ENCODE data around the gene VPS4A. TPM values are rescaled to one million over a fixed set of nuclear protein-coding genes. Genes with fewer than 3 reads are reported as not detected.

VPS4A gene
- polyA plus RNA-seq, 1 donor (not counting 4 experiments of a cell fraction or from before 2014, with no cell fraction given): 18.2 TPM

DNA sequence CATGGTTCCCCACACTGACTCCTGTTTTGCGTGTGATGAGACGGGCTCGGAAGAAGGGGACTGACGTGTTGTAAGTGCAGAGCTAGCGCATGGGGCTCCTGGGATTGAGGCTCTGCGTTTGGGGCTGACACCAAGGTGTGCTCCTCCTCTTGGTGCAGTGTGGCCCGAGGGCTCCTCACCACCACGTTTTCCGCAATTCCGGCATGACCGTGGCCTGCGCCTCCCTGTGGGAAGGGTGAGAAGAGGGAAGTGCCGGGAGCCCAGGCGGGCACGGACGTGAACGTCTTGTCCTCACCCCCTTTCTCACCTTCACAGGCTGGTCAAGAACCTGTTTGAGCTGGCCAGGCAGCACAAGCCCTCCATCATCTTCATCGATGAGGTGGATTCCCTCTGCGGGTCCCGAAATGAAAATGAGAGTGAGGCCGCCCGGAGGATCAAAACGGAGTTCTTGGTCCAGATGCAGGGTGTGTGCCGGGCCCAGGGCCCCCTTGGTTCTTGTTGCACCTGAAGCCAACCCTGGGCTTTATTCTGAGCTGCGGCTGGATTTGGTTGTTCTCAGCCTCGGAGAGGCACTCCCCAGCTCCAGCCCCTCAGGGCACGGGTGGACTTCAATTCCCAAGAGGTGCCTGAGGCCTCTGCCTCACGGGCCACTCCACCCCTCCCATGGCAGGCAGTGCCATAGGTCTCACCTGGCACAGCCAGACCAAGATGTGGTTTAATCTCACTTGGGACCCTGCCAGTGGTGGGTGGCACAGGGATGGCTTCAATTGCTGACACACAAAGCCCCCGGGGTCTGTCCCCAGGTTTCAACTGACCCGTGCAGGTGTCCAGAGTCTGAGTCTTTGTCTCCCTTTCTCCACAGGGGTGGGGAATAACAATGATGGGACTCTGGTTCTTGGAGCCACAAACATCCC lies 8.9 kb downstream of the VPS4A start:
- H3K79me2 ChIP-seq (ENCODE audit: control insufficient read depth, insufficient read depth, low read length): peaks cover 52% of the 10 kb centered on the region
- no peak for TF ChIP-seq EZH2 (IDR thresholded peaks at IDR 0.05; ENCODE audit: low read length)
- TF ChIP-seq, protein P1, sequence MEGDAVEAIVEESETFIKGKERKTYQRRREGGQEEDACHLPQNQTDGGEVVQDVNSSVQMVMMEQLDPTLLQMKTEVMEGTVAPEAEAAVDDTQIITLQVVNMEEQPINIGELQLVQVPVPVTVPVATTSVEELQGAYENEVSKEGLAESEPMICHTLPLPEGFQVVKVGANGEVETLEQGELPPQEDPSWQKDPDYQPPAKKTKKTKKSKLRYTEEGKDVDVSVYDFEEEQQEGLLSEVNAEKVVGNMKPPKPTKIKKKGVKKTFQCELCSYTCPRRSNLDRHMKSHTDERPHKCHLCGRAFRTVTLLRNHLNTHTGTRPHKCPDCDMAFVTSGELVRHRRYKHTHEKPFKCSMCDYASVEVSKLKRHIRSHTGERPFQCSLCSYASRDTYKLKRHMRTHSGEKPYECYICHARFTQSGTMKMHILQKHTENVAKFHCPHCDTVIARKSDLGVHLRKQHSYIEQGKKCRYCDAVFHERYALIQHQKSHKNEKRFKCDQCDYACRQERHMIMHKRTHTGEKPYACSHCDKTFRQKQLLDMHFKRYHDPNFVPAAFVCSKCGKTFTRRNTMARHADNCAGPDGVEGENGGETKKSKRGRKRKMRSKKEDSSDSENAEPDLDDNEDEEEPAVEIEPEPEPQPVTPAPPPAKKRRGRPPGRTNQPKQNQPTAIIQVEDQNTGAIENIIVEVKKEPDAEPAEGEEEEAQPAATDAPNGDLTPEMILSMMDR (optimal IDR thresholded peaks at IDR 0.05 in 1 of 3, IDR thresholded peaks at IDR 0.05 in 1 of 3, conservative IDR thresholded peaks at IDR 0.05 in 1 of 3; ENCODE audit: extremely low read depth in 1 of 3, insufficient read depth in 2 of 3, low read length in 3 of 3): no peak
- H3K27ac ChIP-seq (ENCODE audit: control insufficient read depth, insufficient read depth, low read length): no peak overlapping the region
- H2AFZ ChIP-seq (ENCODE audit: control insufficient read depth, low read length): no peak overlapping the region
- no peak overlapping the region for H3K9ac ChIP-seq (ENCODE audit: control insufficient read depth, extremely low read depth, insufficient read depth, low read length)
- H3K4me1 ChIP-seq (ENCODE audit: control insufficient read depth, extremely low read depth, insufficient read depth, low read length): no peaks in the 10 kb centered on the region
- no peaks in the 10 kb centered on the region for H3K27me3 ChIP-seq (ENCODE audit: control insufficient read depth, extremely low read depth, insufficient read depth, low read length)
- DNase-seq (ENCODE audit: low read depth, low spot score) (no peak), FAIRE-seq (no peak)
- no peaks in the 10 kb centered on the region for H3K9me1 ChIP-seq (ENCODE audit: control insufficient read depth, extremely low read depth, insufficient read depth, low read length)
- dilution Hi-C loops (cut with MboI; ENCODE audit: extremely low pct_ligation_motif_present, low sequenced_read_pairs): no loop called here
- H3K4me2 ChIP-seq (ENCODE audit: control insufficient read depth, extremely low read depth, insufficient read depth, low read depth, low read length): no peak overlapping the region
- no peak overlapping the region for H3K4me3 ChIP-seq (ENCODE audit: control insufficient read depth in 2 of 3, extremely low read depth in 1 of 3, insufficient read depth in 2 of 3, low read depth in 1 of 3, low read length in 3 of 3)
- H3K36me3 ChIP-seq (ENCODE audit: control insufficient read depth in 2 of 2, extremely low read depth in 1 of 2, insufficient read depth in 2 of 2, low read length in 2 of 2): peaks cover 60 to 65% of the 10 kb centered on the region in 2 experiments
- peaks cover 7% of the 10 kb centered on the region for H4K20me1 ChIP-seq (ENCODE audit: control insufficient read depth, extremely low read depth, insufficient read depth, low read length)
- no peaks in the 10 kb centered on the region for H3K9me3 ChIP-seq (ENCODE audit: control insufficient read depth, low read depth, low read length)

DNA sequence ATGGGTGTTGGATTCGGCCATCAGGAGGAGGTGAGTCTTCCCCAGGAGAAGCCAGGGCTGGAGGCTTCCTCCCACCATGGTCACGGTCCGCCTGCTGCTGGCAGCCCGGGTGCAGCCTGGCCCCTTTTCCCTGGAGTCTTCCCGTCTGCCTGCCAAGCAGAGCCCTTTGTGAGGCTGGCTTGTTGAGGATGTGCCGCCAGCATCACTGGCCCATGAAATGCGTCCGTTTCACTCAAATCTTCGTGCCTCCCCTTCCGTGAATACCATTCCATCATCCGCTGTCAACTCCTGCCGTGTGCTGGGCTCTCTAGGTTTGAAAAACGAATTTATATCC lies 9.6 kb downstream of the VPS4A start:
- Histone ChIP-seq H2AFZ (ENCODE audit: control insufficient read depth, low read length) (no peak overlapping the region), H4K20me1 (ENCODE audit: control insufficient read depth, extremely low read depth, insufficient read depth, low read length) (peaks cover 5% of the 10 kb centered on the region), H3K4me2 (ENCODE audit: control insufficient read depth, extremely low read depth, insufficient read depth, low read depth, low read length) (no peak overlapping the region), H3K9ac (ENCODE audit: control insufficient read depth, extremely low read depth, insufficient read depth, low read length) (no peak overlapping the region), H3K27me3 (ENCODE audit: control insufficient read depth, extremely low read depth, insufficient read depth, low read length) (no peaks in the 10 kb centered on the region), H3K79me2 (ENCODE audit: control insufficient read depth, insufficient read depth, low read length) (peaks cover 49% of the 10 kb centered on the region), H3K9me1 (ENCODE audit: control insufficient read depth, extremely low read depth, insufficient read depth, low read length) (no peaks in the 10 kb centered on the region), H3K9me3 (ENCODE audit: control insufficient read depth, low read depth, low read length) (no peaks in the 10 kb centered on the region), H3K36me3 (ENCODE audit: control insufficient read depth in 2 of 2, extremely low read depth in 1 of 2, insufficient read depth in 2 of 2, low read length in 2 of 2) (peaks cover 56 to 65% of the 10 kb centered on the region in 2 experiments), H3K27ac (ENCODE audit: control insufficient read depth, insufficient read depth, low read length) (no peak overlapping the region), H3K4me1 (ENCODE audit: control insufficient read depth, extremely low read depth, insufficient read depth, low read length) (no peaks in the 10 kb centered on the region), H3K4me3 (ENCODE audit: control insufficient read depth in 2 of 3, extremely low read depth in 1 of 3, insufficient read depth in 2 of 3, low read depth in 1 of 3, low read length in 3 of 3) (no peak overlapping the region)
- TF ChIP-seq EZH2 (IDR thresholded peaks at IDR 0.05; ENCODE audit: low read length): no peak
- TF ChIP-seq, protein P1 (optimal IDR thresholded peaks at IDR 0.05 in 1 of 3, IDR thresholded peaks at IDR 0.05 in 1 of 3, conservative IDR thresholded peaks at IDR 0.05 in 1 of 3; ENCODE audit: extremely low read depth in 1 of 3, insufficient read depth in 2 of 3, low read length in 3 of 3): no peak
- dilution Hi-C loops (cut with MboI; ENCODE audit: extremely low pct_ligation_motif_present, low sequenced_read_pairs): no loop called here
- no peak for FAIRE-seq
- no peak for DNase-seq (ENCODE audit: low read depth, low spot score)
